ENCODE measurements around the gene NUBP2. TPM values are rescaled to one million over a fixed set of nuclear protein-coding genes. Genes with fewer than 3 reads are reported as not detected.
A peak's percentile ranks its signal among the peaks of the same experiment; 100 is the strongest.

The NUBP2 gene, protein sequence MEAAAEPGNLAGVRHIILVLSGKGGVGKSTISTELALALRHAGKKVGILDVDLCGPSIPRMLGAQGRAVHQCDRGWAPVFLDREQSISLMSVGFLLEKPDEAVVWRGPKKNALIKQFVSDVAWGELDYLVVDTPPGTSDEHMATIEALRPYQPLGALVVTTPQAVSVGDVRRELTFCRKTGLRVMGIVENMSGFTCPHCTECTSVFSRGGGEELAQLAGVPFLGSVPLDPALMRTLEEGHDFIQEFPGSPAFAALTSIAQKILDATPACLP
- total RNA-seq = 10 to 100 TPM; 61.6 to 82.6 (median 80.3) TPM

DNA sequence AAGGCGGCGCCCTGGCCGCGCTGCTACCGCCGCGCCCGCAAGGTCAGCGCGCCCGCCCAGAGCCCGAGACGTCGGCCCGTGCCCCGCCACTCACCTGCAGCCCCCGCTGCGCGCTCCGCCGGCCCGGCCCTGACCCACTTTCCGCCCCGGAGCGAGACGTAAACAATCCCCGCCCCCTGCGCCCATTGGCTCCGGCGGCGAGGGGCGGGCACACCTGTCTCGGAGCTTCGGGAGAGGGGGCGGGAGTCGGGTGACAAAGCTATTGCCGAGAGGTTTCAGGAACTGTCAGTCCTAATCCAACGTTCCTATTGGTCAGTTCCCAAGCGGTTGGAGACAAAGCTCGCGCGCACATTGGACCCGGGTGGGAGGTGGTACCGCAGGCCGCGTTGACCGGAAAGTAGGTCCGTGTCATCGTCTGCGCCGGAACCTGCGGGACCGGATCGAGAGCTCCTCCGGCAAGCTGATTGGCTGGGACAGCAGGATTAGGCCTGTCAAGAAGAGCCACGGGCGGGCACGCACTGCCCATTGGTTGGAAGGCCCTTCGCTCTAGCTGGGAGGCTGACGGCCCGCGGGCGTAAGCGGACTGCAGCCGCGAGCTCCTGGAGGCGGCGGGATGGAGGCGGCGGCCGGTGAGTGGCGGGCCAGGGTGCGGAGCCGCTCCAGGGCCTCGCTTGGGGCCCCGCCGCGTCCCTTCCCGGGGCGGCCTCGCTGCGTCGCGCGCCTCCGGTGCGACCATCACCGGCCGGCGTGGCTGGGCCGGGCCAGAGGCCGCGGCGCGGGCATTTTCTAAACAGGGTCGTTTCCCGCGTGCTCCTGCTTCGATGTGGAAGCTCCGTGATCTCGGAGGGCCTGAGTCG, at the start of gene NUBP2, which contains the start of gene SPSB3:
Gene NUBP2 (plus strand): TSS at position 553 of the 857 bp plus-strand sequence. CDS start 61 bp downstream, at position 614.
Gene SPSB3 (minus strand): TSS at position 164 of the 857 bp plus-strand sequence. CDS start 1,088 bp downstream, outside the sequence.
- intact Hi-C loops (cut with DNase I; ENCODE audit: low total_unique reads) = no loop called here
- peaks cover 0 to 15% of the 10 kb centered on the region in 2 donors for H3K4me1 ChIP-seq

DNA sequence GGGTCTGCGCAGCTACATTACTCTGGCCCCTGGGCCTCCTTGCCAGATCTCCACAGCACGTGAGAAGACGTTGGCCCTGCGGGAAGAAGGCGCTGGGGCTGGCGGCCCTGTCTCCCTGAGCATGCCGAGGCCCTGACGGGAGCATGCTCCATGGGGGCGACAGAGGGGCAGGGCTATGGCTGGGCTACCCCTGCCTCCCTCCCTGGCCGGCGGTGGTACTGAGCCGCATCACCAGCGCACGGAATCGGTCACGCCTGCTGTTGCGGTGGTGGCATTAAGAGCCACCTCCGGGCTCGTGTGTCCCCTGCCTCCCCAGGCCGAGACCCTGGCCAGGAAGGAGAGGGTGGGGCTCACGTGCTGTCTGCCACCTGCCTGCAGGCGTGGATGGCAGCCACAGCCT, 48.6 kb upstream of the NUBP2 start:
- no peaks in the 10 kb centered on the region for H3K4me1 ChIP-seq
- TF ChIP-seq POLR2AphosphoS5 (IDR thresholded peaks at IDR 0.05) = no peak
- TF ChIP-seq POLR2A (IDR thresholded peaks at IDR 0.05) = no peak
- TF ChIP-seq, protein P1, sequence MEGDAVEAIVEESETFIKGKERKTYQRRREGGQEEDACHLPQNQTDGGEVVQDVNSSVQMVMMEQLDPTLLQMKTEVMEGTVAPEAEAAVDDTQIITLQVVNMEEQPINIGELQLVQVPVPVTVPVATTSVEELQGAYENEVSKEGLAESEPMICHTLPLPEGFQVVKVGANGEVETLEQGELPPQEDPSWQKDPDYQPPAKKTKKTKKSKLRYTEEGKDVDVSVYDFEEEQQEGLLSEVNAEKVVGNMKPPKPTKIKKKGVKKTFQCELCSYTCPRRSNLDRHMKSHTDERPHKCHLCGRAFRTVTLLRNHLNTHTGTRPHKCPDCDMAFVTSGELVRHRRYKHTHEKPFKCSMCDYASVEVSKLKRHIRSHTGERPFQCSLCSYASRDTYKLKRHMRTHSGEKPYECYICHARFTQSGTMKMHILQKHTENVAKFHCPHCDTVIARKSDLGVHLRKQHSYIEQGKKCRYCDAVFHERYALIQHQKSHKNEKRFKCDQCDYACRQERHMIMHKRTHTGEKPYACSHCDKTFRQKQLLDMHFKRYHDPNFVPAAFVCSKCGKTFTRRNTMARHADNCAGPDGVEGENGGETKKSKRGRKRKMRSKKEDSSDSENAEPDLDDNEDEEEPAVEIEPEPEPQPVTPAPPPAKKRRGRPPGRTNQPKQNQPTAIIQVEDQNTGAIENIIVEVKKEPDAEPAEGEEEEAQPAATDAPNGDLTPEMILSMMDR (IDR thresholded peaks at IDR 0.05) = no peak
- no peaks in the 10 kb centered on the region for H3K36me3 ChIP-seq
- no peaks in the 10 kb centered on the region for H3K9me3 ChIP-seq
- DNase-seq (ENCODE audit: low spot score in 2 of 2) = no peak
- intact Hi-C loops (cut with DNase I; ENCODE audit: low total_unique reads) = no loop called here
- H3K4me3 ChIP-seq = no peak overlapping the region
- no peaks in the 10 kb centered on the region for H3K27me3 ChIP-seq
- no peak overlapping the region for H3K27ac ChIP-seq

More for the DNA sequence above, at the start of gene NUBP2, which contains the start of gene SPSB3:
- Histone ChIP-seq H3K27me3 (no peaks in the 10 kb centered on the region), H3K4me3 (peak within 1 kb of the TSS; percentile 77 to 96 (median 94)), H3K9me3 (no peaks in the 10 kb centered on the region), H3K27ac (peak within 1 kb of the TSS; percentile 83 to 91), H3K36me3 (no peaks in the 10 kb centered on the region)
- peak; percentile 100 for DNase-seq (ENCODE audit: low spot score in 2 of 2)
- TF ChIP-seq, protein P1 (IDR thresholded peaks at IDR 0.05) = no peak
- no peak for TF ChIP-seq POLR2A (IDR thresholded peaks at IDR 0.05)
- TF ChIP-seq POLR2AphosphoS5 (IDR thresholded peaks at IDR 0.05) = peak; percentile 25 to 76 (median 75)

DNA sequence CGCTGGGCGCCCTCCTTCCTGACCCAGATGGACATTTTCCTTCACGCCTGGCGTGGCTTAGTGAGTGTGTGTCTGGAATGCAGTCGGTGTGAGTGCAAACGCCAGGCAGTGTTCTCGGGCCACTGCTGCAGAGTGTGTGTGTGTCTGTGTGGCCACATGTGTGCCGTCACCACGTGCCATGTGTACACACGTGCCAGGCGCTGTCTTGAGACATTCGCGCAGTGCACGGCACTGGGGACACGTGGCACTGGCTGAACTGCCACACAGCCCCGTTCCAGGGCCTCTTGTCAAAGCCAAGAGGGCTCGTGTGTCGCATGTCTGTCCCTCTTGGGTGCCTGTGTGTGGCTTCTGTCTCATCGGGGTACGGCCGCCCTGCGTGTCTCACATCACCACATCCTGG, 47.9 kb upstream of the NUBP2 start:
- H3K36me3 ChIP-seq = no peaks in the 10 kb centered on the region
- no peak for TF ChIP-seq POLR2AphosphoS5 (IDR thresholded peaks at IDR 0.05)
- TF ChIP-seq, protein P1 (IDR thresholded peaks at IDR 0.05) = no peak
- no peak for TF ChIP-seq POLR2A (IDR thresholded peaks at IDR 0.05)
- intact Hi-C loops (cut with DNase I; ENCODE audit: low total_unique reads) = no loop called here

DNA sequence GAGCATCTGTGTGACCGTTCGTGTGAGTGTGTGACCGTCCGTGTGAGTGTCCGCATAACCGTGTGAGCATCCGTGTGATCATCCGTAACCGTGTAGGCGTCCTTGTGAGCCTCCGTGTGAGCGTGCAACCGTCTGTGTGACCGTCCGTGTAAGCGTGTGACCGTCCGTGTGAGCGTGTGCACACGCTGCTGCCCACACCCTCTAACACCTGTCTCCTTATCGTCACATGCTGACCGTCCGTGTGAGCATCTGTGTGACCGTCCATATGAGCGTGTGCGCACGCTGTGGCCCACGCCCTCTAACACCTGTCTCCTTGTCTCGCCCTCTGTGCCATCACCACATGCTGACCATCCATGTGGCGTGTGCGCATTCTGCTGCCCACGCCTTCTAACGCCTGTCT, 42.5 kb upstream of the NUBP2 start:
- intact Hi-C loops (cut with DNase I; ENCODE audit: low total_unique reads) = no loop called here
- no peak for DNase-seq (ENCODE audit: low spot score in 2 of 2)
- no peak for TF ChIP-seq POLR2AphosphoS5 (IDR thresholded peaks at IDR 0.05)
- no peak for TF ChIP-seq POLR2A (IDR thresholded peaks at IDR 0.05)
- TF ChIP-seq, protein P1 (IDR thresholded peaks at IDR 0.05) = no peak
- Histone ChIP-seq H3K4me1 (no peaks in the 10 kb centered on the region), H3K9me3 (no peaks in the 10 kb centered on the region), H3K27me3 (no peaks in the 10 kb centered on the region), H3K4me3 (no peak overlapping the region), H3K36me3 (no peaks in the 10 kb centered on the region), H3K27ac (no peak overlapping the region)

More for the DNA sequence above, 47.9 kb upstream of the NUBP2 start:
- Histone ChIP-seq H3K27me3 (no peaks in the 10 kb centered on the region), H3K4me1 (no peaks in the 10 kb centered on the region), H3K27ac (no peak overlapping the region), H3K9me3 (no peaks in the 10 kb centered on the region), H3K4me3 (no peak overlapping the region)
- no peak for DNase-seq (ENCODE audit: low spot score in 2 of 2)

Data from breast epithelium (tissue), 4 donors.